Esophagus muscularis mucosa (tissue), 4 donors: Measurements from ENCODE around the gene SETD5.

Experiments used
- CTCF ChIP-seq, 3 experiments: fragments of 200-600 bp in 2 of 3; fragments of 450-650 bp in 1 of 3; sonication (generic) in 2 of 3; IDR thresholded peaks; one replicate each; pipeline ENCODE4 v1.5.1; 2017 to 2019; ENCODE audit warnings: antibody characterized with exemption in 3 of 3, mild to moderate bottlenecking in 2 of 3, moderate library complexity in 1 of 3
- EP300 ChIP-seq: sonication (generic); formaldehyde crosslinking; IDR thresholded peaks from one replicate; pipeline ENCODE4 v1.6.1; 2017; ENCODE audit warnings: antibody characterized with exemption
- POLR2A ChIP-seq: fragments of 450-650 bp; IDR thresholded peaks from one replicate; pipeline ENCODE4 v1.6.1; 2017; ENCODE audit warnings: antibody characterized with exemption, moderate library complexity, mild to moderate bottlenecking, low read depth
- POLR2AphosphoS5 ChIP-seq, 2 donors: sonication (generic); formaldehyde crosslinking; IDR thresholded peaks; one replicate each; pipeline ENCODE4 v1.6.1; 2017; ENCODE audit warnings: antibody characterized with exemption in 2 of 2

- TF ChIP-seq CTCF (IDR thresholded peaks at IDR 0.05) (no peak), EP300 (no peak), POLR2A (no peak), POLR2AphosphoS5 (IDR thresholded peaks at IDR 0.05) (no peak)
Observed at GRCh38 chr3:9428411-9428810, 31.0 kb downstream of the SETD5 start.
